ENCODE data around the gene PRKACB. TPM values are rescaled to one million over a fixed set of nuclear protein-coding genes. Genes with fewer than 3 reads are reported as not detected.

PRKACB gene
- total RNA-seq, 1 experiment from 2014 or later: 135 TPM

DNA sequence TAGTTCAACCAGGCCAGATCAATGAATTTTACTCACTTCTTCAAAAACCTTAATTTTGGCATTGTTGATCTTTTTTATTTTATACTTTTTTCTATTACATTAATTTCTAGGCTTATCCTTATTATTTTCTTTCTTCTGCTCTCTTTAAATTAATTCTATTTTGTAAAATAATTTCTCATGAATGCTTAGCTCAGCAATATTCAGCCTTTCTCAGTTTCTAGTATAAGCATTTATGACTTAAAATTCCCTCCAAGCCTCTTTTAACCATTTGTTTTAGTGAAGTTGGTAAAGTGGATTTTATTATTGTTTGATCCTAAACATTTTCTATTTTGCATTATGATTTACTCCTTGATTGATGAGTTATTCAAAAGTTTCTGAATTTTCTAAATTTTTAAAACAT, 136.8 kb downstream of the PRKACB start:
- intact Hi-C loops (cut with micrococcal nuclease): no loop called here
- Histone ChIP-seq H2AFZ (ENCODE audit: low read depth, low read length, poor library complexity, severe bottlenecking) (no peak overlapping the region), H3K4me1 (ENCODE audit: control insufficient read depth in 1 of 2, insufficient read depth in 2 of 2, low read length in 2 of 2) (peaks cover 0 to 3% of the 10 kb centered on the region in 2 experiments; a peak in 2 of 4 replicates), H3K4me2 (ENCODE audit: low read length) (no peak overlapping the region), H3K9me3 (ENCODE audit: control insufficient read depth in 1 of 2, insufficient read depth in 1 of 2, low read depth in 1 of 2, low read length in 2 of 2) (no peaks in the 10 kb centered on the region), H3K36me3 (ENCODE audit: control insufficient read depth in 1 of 2, insufficient read depth in 2 of 2, low read length in 2 of 2) (no peaks in the 10 kb centered on the region), H3K27me3 (ENCODE audit: insufficient read depth, low read length) (no peaks in the 10 kb centered on the region), H4K20me1 (ENCODE audit: insufficient read depth) (no peaks in the 10 kb centered on the region), H3K9me2 (ENCODE audit: insufficient read depth) (no peaks in the 10 kb centered on the region), H3K79me2 (ENCODE audit: insufficient read depth, low read length) (no peaks in the 10 kb centered on the region), H3K4me3 (replicated peaks in 1 of 2; ENCODE audit: low read depth in 1 of 2, low read length in 2 of 2) (no peak overlapping the region), H3K27ac (ENCODE audit: low read depth, low read length) (no peak overlapping the region), H3K9ac (ENCODE audit: low read length) (no peak overlapping the region)
- no TSS peak for BruUV-seq (replicated peaks)
- RAD21 ChIA-PET (ENCODE audit: low non-redundant PET in 1 of 2, low total read pairs in 2 of 2, uncharacterized antibody in 2 of 2, unreplicated experiment in 2 of 2): no interaction called here
- POLR2A ChIA-PET: no interaction called here
- no peak for DNase-seq (ENCODE audit: low read depth, low spot score)
- ATAC-seq: no peak
- TF ChIP-seq SP1 (IDR thresholded peaks at IDR 0.05; ENCODE audit: low read depth) (no peak), EZH2 (IDR thresholded peaks at IDR 0.05) (no peak), JUND (IDR thresholded peaks at IDR 0.05) (no peak), YY1 (IDR thresholded peaks at IDR 0.05; ENCODE audit: extremely low read depth, insufficient replicate concordance, low read depth, low read length) (no peak), EGR1 (IDR thresholded peaks at IDR 0.05; ENCODE audit: low read depth) (no peak), ELF1 (IDR thresholded peaks at IDR 0.05; ENCODE audit: borderline replicate concordance, low read depth) (no peak), ZNF274 (IDR thresholded peaks at IDR 0.05; ENCODE audit: low read depth, low read length) (no peak), SIN3A (IDR thresholded peaks at IDR 0.05; ENCODE audit: low read depth) (no peak), CBX3 (IDR thresholded peaks at IDR 0.05; ENCODE audit: low read depth) (no peak), EZH2phosphoT487 (IDR thresholded peaks at IDR 0.05; ENCODE audit: borderline replicate concordance) (no peak), RAD21 (IDR thresholded peaks at IDR 0.05; ENCODE audit: low read depth) (no peak), ZFX (IDR thresholded peaks at IDR 0.05) (no peak), CEBPB (IDR thresholded peaks at IDR 0.05; ENCODE audit: low read depth) (no peak), POLR2AphosphoS5 (IDR thresholded peaks at IDR 0.05; ENCODE audit: low read depth, low read length) (no peak)
- TF ChIP-seq, protein P1, sequence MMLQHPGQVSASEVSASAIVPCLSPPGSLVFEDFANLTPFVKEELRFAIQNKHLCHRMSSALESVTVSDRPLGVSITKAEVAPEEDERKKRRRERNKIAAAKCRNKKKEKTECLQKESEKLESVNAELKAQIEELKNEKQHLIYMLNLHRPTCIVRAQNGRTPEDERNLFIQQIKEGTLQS (IDR thresholded peaks at IDR 0.05): no peak
- TF ChIP-seq, protein P2, sequence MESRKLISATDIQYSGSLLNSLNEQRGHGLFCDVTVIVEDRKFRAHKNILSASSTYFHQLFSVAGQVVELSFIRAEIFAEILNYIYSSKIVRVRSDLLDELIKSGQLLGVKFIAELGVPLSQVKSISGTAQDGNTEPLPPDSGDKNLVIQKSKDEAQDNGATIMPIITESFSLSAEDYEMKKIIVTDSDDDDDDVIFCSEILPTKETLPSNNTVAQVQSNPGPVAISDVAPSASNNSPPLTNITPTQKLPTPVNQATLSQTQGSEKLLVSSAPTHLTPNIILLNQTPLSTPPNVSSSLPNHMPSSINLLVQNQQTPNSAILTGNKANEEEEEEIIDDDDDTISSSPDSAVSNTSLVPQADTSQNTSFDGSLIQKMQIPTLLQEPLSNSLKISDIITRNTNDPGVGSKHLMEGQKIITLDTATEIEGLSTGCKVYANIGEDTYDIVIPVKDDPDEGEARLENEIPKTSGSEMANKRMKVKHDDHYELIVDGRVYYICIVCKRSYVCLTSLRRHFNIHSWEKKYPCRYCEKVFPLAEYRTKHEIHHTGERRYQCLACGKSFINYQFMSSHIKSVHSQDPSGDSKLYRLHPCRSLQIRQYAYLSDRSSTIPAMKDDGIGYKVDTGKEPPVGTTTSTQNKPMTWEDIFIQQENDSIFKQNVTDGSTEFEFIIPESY (IDR thresholded peaks at IDR 0.05; ENCODE audit: extremely low read depth, insufficient replicate concordance, low read length): no peak
- TF ChIP-seq, protein P3, sequence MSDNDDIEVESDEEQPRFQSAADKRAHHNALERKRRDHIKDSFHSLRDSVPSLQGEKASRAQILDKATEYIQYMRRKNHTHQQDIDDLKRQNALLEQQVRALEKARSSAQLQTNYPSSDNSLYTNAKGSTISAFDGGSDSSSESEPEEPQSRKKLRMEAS (IDR thresholded peaks at IDR 0.05): no peak
- TF ChIP-seq, protein P4, sequence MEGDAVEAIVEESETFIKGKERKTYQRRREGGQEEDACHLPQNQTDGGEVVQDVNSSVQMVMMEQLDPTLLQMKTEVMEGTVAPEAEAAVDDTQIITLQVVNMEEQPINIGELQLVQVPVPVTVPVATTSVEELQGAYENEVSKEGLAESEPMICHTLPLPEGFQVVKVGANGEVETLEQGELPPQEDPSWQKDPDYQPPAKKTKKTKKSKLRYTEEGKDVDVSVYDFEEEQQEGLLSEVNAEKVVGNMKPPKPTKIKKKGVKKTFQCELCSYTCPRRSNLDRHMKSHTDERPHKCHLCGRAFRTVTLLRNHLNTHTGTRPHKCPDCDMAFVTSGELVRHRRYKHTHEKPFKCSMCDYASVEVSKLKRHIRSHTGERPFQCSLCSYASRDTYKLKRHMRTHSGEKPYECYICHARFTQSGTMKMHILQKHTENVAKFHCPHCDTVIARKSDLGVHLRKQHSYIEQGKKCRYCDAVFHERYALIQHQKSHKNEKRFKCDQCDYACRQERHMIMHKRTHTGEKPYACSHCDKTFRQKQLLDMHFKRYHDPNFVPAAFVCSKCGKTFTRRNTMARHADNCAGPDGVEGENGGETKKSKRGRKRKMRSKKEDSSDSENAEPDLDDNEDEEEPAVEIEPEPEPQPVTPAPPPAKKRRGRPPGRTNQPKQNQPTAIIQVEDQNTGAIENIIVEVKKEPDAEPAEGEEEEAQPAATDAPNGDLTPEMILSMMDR (IDR thresholded peaks at IDR 0.05 in 2 of 3, conservative IDR thresholded peaks at IDR 0.05 in 1 of 3; ENCODE audit: borderline replicate concordance in 1 of 3, insufficient read depth in 1 of 3, low read depth in 2 of 3, low read length in 2 of 3): no peak
- TF ChIP-seq, protein P5, sequence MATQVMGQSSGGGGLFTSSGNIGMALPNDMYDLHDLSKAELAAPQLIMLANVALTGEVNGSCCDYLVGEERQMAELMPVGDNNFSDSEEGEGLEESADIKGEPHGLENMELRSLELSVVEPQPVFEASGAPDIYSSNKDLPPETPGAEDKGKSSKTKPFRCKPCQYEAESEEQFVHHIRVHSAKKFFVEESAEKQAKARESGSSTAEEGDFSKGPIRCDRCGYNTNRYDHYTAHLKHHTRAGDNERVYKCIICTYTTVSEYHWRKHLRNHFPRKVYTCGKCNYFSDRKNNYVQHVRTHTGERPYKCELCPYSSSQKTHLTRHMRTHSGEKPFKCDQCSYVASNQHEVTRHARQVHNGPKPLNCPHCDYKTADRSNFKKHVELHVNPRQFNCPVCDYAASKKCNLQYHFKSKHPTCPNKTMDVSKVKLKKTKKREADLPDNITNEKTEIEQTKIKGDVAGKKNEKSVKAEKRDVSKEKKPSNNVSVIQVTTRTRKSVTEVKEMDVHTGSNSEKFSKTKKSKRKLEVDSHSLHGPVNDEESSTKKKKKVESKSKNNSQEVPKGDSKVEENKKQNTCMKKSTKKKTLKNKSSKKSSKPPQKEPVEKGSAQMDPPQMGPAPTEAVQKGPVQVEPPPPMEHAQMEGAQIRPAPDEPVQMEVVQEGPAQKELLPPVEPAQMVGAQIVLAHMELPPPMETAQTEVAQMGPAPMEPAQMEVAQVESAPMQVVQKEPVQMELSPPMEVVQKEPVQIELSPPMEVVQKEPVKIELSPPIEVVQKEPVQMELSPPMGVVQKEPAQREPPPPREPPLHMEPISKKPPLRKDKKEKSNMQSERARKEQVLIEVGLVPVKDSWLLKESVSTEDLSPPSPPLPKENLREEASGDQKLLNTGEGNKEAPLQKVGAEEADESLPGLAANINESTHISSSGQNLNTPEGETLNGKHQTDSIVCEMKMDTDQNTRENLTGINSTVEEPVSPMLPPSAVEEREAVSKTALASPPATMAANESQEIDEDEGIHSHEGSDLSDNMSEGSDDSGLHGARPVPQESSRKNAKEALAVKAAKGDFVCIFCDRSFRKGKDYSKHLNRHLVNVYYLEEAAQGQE (IDR thresholded peaks at IDR 0.05; ENCODE audit: low read depth): no peak
- CTCF ChIA-PET: no interaction called here

Measured in HCT116 (cell line).